Natural killer cell (primary cell): ENCODE data around the gene AP3S1. TPM values are rescaled to one million over a fixed set of nuclear protein-coding genes. Genes with fewer than 3 reads are reported as not detected.

ENCODE experiments used
- ATAC-seq, 3 donors: fragments of 150-1000 bp in 2 of 3; fragments of 200-7000 bp in 1 of 3; cut with Tn5 transposase; 1 replicate in 1 of 3; 2 replicates in 2 of 3; pipeline ENCODE4 v1.10.0; 2021; ENCODE audit warnings: mild to moderate bottlenecking in 2 of 3, moderate library complexity in 2 of 3
- DNase-seq, 2 donors: peaks; one replicate each; pipeline versions ENCODE4 v3.0.0 to v3.0.0-alpha.2; 2013 to 2021; ENCODE audit warnings: mixed read lengths in 1 of 2
- H3K27ac ChIP-seq: one replicate; pipeline ENCODE4 v1.5.1; 2013; ENCODE audit warnings: mild to moderate bottlenecking, low read length
- H3K27me3 ChIP-seq: one replicate; pipeline ENCODE4 v1.6.1; 2013; ENCODE audit warnings: low read length; ENCODE audit not compliant: control insufficient read depth, insufficient read depth
- H3K36me3 ChIP-seq: one replicate; pipeline ENCODE4 v1.6.1; 2013; ENCODE audit warnings: low read length; ENCODE audit not compliant: control insufficient read depth, insufficient read depth
- H3K4me1 ChIP-seq: one replicate; pipeline ENCODE4 v1.6.1; 2013; ENCODE audit warnings: low read length; ENCODE audit not compliant: control insufficient read depth, insufficient read depth
- H3K4me3 ChIP-seq: one replicate; pipeline ENCODE4 v1.5.1; 2013; ENCODE audit warnings: low read length
- H3K9me3 ChIP-seq: one replicate; pipeline ENCODE4 v1.6.1; 2013; ENCODE audit warnings: low read length; ENCODE audit not compliant: control insufficient read depth, insufficient read depth
- H3K27ac Mint-ChIP-seq, 2 donors: one replicate each; pipeline ENCODE4 v1.8.0; 2022; ENCODE audit warnings: mild to moderate bottlenecking in 2 of 2, mixed read lengths in 2 of 2, moderate library complexity in 1 of 2
- H3K27me3 Mint-ChIP-seq, 2 donors: one replicate each; pipeline ENCODE4 v1.8.0; 2022; ENCODE audit warnings: low read depth in 2 of 2, mixed read lengths in 2 of 2
- H3K36me3 Mint-ChIP-seq: one replicate; pipeline ENCODE4 v1.8.0; 2022; ENCODE audit warnings: mixed read lengths
- H3K4me1 Mint-ChIP-seq, 2 donors: one replicate each; pipeline ENCODE4 v1.8.0; 2022; ENCODE audit warnings: mixed read lengths in 2 of 2
- H3K4me3 Mint-ChIP-seq: one replicate; pipeline ENCODE4 v1.8.0; 2022; ENCODE audit warnings: mild to moderate bottlenecking, moderate library complexity, mixed read lengths
- H3K9me3 Mint-ChIP-seq, 2 donors: one replicate each; pipeline ENCODE4 v1.8.0; 2022; ENCODE audit warnings: mixed read lengths in 2 of 2
- CTCF ChIP-seq: fragments of 200-600 bp; IDR thresholded peaks from one replicate; pipeline ENCODE4 v1.8.0; 2022; ENCODE audit warnings: antibody characterized with exemption
- WGBS: methylation state at CpG from one replicate; pipeline ENCODE4 v1.1.7; 2013; ENCODE audit warnings: missing lambda C conversion rate; ENCODE audit not compliant: insufficient coverage; 5-methylcytosine and 5-hydroxymethylcytosine counted together
- intact Hi-C: fragments of 100-400 bp; cut with micrococcal nuclease; formaldehyde crosslinking; loops from one replicate; pipeline ENCODE4 v1.14.2; 2022
- total RNA-seq, 4 donors: library from RNA; stranded (reverse); fragments of 120-200 nt in 1 of 4; gene quantifications; one replicate each; pipeline versions ENCODE4 v1.2.3 to v1.2.4, GENCODE V29; 2013 to 2022

The AP3S1 gene
- total RNA-seq, 3 donors from 2014 or later (not counting 1 experiment from before 2014, with no cell fraction given): 35.5 to 57.9 (median 37.1) TPM

- H3K36me3 ChIP-seq: no peaks in the 10 kb centered on the region
- no peak overlapping the region for H3K4me3 Mint-ChIP-seq
- DNase-seq: no peak
- peaks cover 20% of the 10 kb centered on the region for H3K4me1 ChIP-seq
- H3K27me3 ChIP-seq: peaks cover 33% of the 10 kb centered on the region
- H3K9me3 Mint-ChIP-seq: no peaks in the 10 kb centered on the region
- H3K4me3 ChIP-seq: no peak overlapping the region
- intact Hi-C loops: no loop called here
- H3K4me1 Mint-ChIP-seq: peaks cover 0 to 10% of the 10 kb centered on the region in 2 donors
- WGBS: 12% methylated on average over 41 of the region's 42 CpGs
- peaks cover 49 to 59% of the 10 kb centered on the region in 2 donors for H3K27me3 Mint-ChIP-seq
- no peaks in the 10 kb centered on the region for H3K9me3 ChIP-seq
- no peaks in the 10 kb centered on the region for H3K36me3 Mint-ChIP-seq
- no peak overlapping the region for H3K27ac ChIP-seq
- TF ChIP-seq CTCF: no peak
- H3K27ac Mint-ChIP-seq: no peak overlapping the region
- ATAC-seq: no peak
These were observed 119.9 kb downstream of the AP3S1 start for GRCh38 chr5:115961381-115962238.

- Histone ChIP-seq H3K4me3 (no peak within 1 kb of the TSS), H3K4me1 (peaks cover 20% of the 10 kb centered on the region), H3K36me3 (no peaks in the 10 kb centered on the region), H3K27me3 (peaks cover 33% of the 10 kb centered on the region), H3K27ac (no peak within 1 kb of the TSS), H3K9me3 (no peaks in the 10 kb centered on the region)
- intact Hi-C loops: no loop called here
- Mint-ChIP-seq H3K4me1 (peaks cover 0 to 10% of the 10 kb centered on the region in 2 donors), H3K27me3 (peaks cover 49 to 65% of the 10 kb centered on the region in 2 donors), H3K9me3 (no peaks in the 10 kb centered on the region), H3K4me3 (no peak within 1 kb of the TSS), H3K27ac (no peak within 1 kb of the TSS), H3K36me3 (no peaks in the 10 kb centered on the region)
- no peak for TF ChIP-seq CTCF
- ATAC-seq (no peak), DNase-seq (no peak)
- WGBS: 10% methylated on average over 18 of the region's 18 CpGs
These were observed 120.5 kb downstream of the AP3S1 start, which contains the start of gene LVRN for GRCh38 chr5:115962239-115962564. Gene LVRN (plus strand): TSS chr5:115962475. CDS start chr5:115962618, 143 bp downstream.

GRCh38 chr5:115962565-115963402, 121.0 kb downstream of the AP3S1 start:
- no peaks in the 10 kb centered on the region for H3K36me3 ChIP-seq
- H3K36me3 Mint-ChIP-seq: no peaks in the 10 kb centered on the region
- H3K27me3 ChIP-seq: peaks cover 33% of the 10 kb centered on the region
- DNase-seq (no peak), ATAC-seq (peak in 1 of 3 donors; percentile 48)
- no peaks in the 10 kb centered on the region for H3K9me3 Mint-ChIP-seq
- peaks cover 0 to 10% of the 10 kb centered on the region in 2 donors for H3K4me1 Mint-ChIP-seq
- no peak overlapping the region for H3K27ac Mint-ChIP-seq
- H3K4me3 Mint-ChIP-seq: no peak overlapping the region
- intact Hi-C loops: no loop called here
- TF ChIP-seq CTCF: no peak
- WGBS: 5% methylated on average over 71 of the region's 71 CpGs
- peaks cover 20% of the 10 kb centered on the region for H3K4me1 ChIP-seq
- no peak overlapping the region for H3K4me3 ChIP-seq
- no peaks in the 10 kb centered on the region for H3K9me3 ChIP-seq
- peaks cover 49 to 67% of the 10 kb centered on the region in 2 donors for H3K27me3 Mint-ChIP-seq
- H3K27ac ChIP-seq: no peak overlapping the region
